ENCODE data around the gene BCL2A1. TPM values are rescaled to one million over a fixed set of nuclear protein-coding genes. Genes with fewer than 3 reads are reported as not detected.

Gene BCL2A1
- polyA plus RNA-seq, 1 donor from 2014 or later: 75.8 TPM

DNA sequence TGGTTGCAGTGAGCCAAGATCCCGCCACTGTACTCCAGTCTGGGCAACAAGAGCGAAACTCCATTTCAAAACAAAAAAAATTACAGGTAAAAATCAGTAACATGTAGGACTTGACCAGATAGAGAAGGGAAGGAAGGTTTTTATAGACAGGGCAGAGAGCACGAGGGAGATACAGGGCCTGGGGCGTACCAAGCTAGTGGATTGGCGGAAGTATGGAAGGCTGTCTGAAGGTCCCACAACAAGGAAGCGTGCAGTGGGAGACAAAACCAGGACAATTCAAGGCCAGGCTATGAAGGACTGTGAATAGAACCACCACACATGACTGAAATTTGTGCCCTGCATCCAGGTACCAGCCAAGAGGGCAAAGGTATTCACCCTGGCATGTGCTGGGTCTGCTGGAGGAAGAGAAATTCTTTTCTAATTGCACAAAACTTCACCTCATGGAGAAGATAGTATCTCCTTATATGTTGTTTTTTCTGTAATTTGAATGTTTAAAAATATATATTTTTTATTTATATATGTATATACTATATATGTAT lies 33.0 kb upstream of the BCL2A1 start:
- Mint-ChIP-seq H3K27me3 (no peaks in the 10 kb centered on the region), H3K4me3 (peak overlapping the region in 1 of 4 donors; percentile 45), H3K9me3 (peaks cover 0 to 4% (median 0%) of the 10 kb centered on the region in 3 donors), H3K27ac (no peak overlapping the region), H3K36me3 (no peaks in the 10 kb centered on the region), H3K4me1 (peaks cover 9 to 24% (median 17%) of the 10 kb centered on the region in 3 donors)

DNA sequence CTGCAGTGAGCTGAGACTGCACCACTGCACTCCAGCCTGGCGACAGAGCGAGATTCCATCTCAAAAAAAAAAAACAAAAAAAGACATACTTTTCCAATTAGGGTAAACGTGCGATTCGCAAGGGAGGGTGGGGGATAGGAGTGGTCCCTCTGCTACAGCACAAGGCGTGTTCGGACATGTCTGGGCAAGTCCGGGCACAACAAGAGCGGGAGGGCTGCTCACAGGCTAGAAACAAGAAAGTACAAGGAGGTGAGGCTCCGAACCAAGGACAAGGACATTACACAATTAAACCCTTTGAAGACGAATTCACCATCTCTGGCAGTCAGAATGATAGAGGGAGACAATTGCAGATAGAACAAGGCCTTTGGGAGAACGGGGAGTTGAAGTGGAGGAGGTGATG lies 32.2 kb upstream of the BCL2A1 start:
- no peaks in the 10 kb centered on the region for H3K27me3 Mint-ChIP-seq
- peaks cover under 1 to 15% (median 10%) of the 10 kb centered on the region in 3 donors for H3K4me1 Mint-ChIP-seq
- H3K9me3 Mint-ChIP-seq: peaks cover 0 to 4% (median 0%) of the 10 kb centered on the region in 3 donors
- no peak overlapping the region for H3K4me3 Mint-ChIP-seq
- H3K27ac Mint-ChIP-seq: no peak overlapping the region
- peaks cover 2% of the 10 kb centered on the region for H3K36me3 Mint-ChIP-seq

DNA sequence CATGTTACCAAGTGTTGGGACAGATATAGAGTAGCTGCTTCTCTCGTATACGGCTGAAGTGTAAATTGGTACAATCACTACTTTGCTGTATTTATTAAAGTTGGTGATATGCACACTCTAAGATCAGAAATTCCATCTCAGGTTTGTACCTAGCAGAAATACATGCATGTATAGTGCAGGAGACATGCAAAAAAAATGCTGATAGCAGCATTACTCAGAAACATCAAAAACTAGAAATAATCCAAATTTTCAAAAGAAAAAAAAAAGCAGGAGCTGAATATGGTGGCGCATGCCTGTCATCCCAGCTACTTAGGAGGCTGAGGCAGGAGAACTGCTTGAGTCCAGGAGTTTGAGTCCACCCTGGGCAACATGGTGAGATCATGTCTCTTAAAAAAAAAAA lies 31.3 kb upstream of the BCL2A1 start:
- H3K4me3 Mint-ChIP-seq: no peak overlapping the region
- H3K4me1 Mint-ChIP-seq: peaks cover 0 to 10% (median 6%) of the 10 kb centered on the region in 3 donors
- H3K9me3 Mint-ChIP-seq: peaks cover 0 to 4% (median 0%) of the 10 kb centered on the region in 3 donors
- no peak overlapping the region for H3K27ac Mint-ChIP-seq
- no peaks in the 10 kb centered on the region for H3K27me3 Mint-ChIP-seq
- H3K36me3 Mint-ChIP-seq: peaks cover 2% of the 10 kb centered on the region

DNA sequence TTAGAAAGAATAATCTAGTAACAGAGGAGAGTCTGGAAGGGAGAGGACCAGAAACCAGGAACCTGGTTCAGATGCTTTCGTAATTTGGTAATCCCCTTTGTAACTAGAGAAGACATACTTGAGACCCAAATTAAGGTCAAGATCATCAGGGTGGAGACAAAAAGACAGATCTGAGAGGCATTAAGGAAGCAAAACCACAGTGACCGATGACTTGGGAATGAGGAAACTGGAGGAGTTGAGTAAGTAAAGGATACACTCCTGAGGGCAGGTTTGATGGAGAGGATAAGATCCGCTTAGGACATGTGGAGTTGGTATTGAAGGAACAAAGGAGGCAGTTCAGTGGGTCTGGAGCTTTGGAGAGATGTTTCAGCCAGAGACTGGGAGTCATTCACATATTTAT lies 23.6 kb upstream of the BCL2A1 start:
- Mint-ChIP-seq H3K36me3 (peaks cover 2% of the 10 kb centered on the region), H3K9me3 (no peaks in the 10 kb centered on the region), H3K4me1 (peaks cover 7 to 21% (median 8%) of the 10 kb centered on the region in 3 donors), H3K27ac (no peak overlapping the region), H3K4me3 (no peak overlapping the region), H3K27me3 (no peaks in the 10 kb centered on the region)

DNA sequence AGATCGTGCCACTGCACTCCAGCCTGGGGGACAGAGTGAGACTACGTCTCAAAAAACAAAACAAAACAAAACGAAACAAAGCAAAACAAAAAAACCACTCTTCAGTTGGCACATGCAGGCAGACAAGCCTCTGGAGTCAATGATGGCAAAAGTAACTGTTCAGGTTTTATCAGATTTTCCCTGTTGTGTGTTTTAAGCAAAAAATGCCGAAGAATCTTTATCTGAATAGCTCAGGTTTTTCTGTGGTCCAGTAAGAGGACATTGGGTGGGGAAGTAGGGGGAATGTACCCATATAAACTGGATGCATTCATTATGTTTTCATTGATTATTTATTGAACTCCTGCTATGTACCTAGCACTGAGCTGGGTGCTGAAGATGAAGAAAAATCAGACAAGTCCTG lies 20.8 kb upstream of the BCL2A1 start:
- Mint-ChIP-seq H3K4me3 (no peak overlapping the region), H3K4me1 (peaks cover 6 to 21% (median 8%) of the 10 kb centered on the region in 3 donors), H3K27ac (no peak overlapping the region), H3K36me3 (peaks cover 8% of the 10 kb centered on the region), H3K9me3 (no peaks in the 10 kb centered on the region), H3K27me3 (no peaks in the 10 kb centered on the region)

DNA sequence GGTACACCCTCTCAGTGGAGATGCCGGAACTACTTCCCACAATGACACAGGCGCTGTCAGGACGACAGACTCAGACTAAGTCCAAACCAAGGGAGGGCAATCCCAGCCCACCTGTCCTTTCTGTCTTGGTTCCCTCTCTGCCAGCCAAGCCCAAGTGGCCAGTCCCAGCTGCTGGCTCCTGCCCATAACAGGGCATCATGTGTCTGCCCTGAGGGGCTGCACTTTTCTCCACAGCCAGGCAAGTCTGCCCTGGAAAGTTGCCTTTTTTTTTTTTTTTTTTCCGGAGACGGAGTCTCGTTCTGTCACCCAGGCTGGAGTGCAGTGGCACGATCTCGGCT lies 20.0 kb upstream of the BCL2A1 start:
- Mint-ChIP-seq H3K36me3 (peaks cover 8% of the 10 kb centered on the region), H3K27ac (no peak overlapping the region), H3K4me1 (peaks cover 6 to 21% (median 8%) of the 10 kb centered on the region in 3 donors), H3K4me3 (no peak overlapping the region), H3K27me3 (no peaks in the 10 kb centered on the region), H3K9me3 (no peaks in the 10 kb centered on the region)

DNA sequence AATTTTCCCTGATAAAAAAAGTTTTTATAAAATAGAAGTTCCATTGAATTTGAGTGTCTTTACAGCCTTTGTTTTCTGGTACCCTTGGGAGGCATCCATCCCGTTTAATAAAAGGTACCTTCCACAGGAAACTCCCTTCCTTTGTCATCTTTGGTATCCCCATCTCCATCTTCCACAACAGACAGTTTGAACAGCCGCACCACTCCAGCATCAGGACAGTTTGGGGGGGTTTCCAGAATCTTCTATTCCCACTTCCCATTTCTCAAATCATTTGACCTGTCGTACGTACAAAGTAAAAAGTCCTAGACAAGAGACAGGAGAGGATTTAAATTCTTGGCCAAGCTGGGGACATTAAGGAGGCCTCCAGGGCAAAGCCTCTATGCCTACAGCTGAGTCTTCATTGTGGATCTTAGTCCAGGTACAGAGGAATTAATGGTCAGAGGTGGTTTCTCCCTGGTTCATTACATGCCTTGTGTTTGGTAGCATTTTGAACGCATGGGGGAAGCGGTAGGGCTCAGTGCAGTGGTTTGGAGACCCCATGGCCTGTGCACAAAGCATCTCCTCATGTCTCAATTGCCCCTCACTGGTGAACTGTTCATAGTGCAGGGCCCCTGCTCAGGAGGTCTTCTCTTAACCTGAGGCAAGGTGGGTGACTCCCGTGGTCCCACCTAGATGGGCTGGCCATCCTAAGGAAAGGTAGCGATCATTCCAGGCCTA lies 19.4 kb upstream of the BCL2A1 start:
- Mint-ChIP-seq H3K4me3 (no peak overlapping the region), H3K27ac (no peak overlapping the region), H3K27me3 (no peaks in the 10 kb centered on the region), H3K36me3 (peaks cover 8% of the 10 kb centered on the region), H3K4me1 (peaks cover 6 to 21% (median 8%) of the 10 kb centered on the region in 3 donors), H3K9me3 (no peaks in the 10 kb centered on the region)

DNA sequence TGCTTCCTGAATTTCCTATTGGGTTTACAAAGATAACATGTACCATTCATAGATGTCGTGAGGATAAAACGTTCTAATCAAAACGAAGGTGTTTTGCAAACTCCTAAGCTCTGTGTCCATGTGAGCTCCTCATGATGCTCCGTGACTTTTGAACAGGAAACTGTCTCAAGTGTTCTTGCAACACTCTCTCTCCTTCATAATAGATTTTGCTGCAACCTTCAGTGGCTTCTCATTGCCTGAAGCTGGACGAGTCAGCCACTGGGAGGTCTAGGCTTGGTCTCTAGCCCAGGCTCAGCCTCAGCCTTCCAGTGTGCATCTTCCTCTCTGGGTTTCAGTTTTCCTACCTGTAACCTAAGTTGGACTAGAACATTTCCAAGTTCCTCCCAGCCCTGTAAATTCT lies 18.7 kb upstream of the BCL2A1 start:
- no peak overlapping the region for H3K27ac Mint-ChIP-seq
- H3K4me1 Mint-ChIP-seq: peaks cover 8 to 19% (median 8%) of the 10 kb centered on the region in 3 donors
- no peaks in the 10 kb centered on the region for H3K27me3 Mint-ChIP-seq

DNA sequence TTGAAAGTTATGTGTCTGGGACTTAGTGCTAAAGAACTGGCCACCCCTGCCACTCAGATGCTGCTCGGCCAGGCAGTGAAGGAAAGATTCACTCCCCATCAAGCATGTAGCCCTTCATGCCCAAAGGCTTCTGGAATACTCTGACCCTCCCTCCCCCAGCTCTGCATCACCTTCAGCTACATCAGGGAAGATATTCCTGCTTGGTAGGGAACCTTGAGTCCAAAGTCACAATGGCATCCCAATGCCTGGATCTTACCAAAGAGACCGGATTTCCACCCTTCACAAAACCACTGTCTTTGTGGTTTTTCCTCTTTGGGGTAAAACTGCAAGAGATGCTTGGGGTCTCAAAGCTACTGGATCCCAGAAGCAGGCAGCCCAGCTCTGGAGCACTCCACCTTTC lies 18.2 kb upstream of the BCL2A1 start:
- Mint-ChIP-seq H3K27me3 (no peaks in the 10 kb centered on the region), H3K36me3 (peaks cover 11% of the 10 kb centered on the region), H3K27ac (no peak overlapping the region), H3K4me3 (no peak overlapping the region), H3K9me3 (peaks cover 0 to 1% (median 0%) of the 10 kb centered on the region in 3 donors), H3K4me1 (peaks cover 8 to 17% (median 8%) of the 10 kb centered on the region in 3 donors)

More for the DNA sequence above, 18.7 kb upstream of the BCL2A1 start:
- no peak overlapping the region for H3K4me3 Mint-ChIP-seq
- H3K36me3 Mint-ChIP-seq: peaks cover 11% of the 10 kb centered on the region
- H3K9me3 Mint-ChIP-seq: peaks cover 0 to 1% (median 0%) of the 10 kb centered on the region in 3 donors

DNA sequence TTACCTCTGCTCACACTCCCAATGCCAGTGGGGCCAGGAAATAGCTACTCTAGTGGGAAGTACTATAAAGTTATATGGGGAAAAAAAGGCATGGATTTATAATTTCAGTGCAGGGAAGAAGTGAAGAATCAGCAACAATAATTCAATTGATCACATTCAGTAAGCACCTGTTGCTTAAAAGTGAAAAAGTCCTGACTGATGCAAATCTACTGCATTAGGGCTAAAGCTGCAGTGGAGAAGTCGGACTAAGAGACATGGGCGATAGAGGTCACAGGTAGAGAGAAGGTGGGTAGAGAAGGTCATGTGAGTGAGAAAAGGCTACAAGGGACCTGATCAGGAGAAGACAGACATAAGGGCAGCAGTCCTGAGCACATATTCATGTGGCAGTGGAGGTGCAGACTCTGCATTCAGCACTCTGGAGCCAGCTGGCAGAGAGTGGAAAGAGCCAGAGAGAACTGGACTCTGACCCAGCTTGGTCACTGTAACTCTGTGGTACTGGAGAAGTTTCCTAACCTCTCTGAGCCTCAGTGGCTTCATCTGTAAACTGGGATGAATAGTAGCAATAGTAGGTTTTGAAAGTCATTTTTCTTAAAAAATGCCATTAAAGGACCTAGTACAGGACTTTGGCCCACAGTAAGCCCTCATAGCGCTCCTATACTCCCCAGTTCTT lies 17.6 kb upstream of the BCL2A1 start:
- H3K27me3 Mint-ChIP-seq: peaks cover 3% of the 10 kb centered on the region
- H3K4me3 Mint-ChIP-seq: no peak overlapping the region
- peaks cover 11% of the 10 kb centered on the region for H3K36me3 Mint-ChIP-seq
- no peak overlapping the region for H3K27ac Mint-ChIP-seq
- peaks cover 7 to 15% (median 8%) of the 10 kb centered on the region in 3 donors for H3K4me1 Mint-ChIP-seq
- peaks cover 0 to 1% (median 0%) of the 10 kb centered on the region in 3 donors for H3K9me3 Mint-ChIP-seq

DNA sequence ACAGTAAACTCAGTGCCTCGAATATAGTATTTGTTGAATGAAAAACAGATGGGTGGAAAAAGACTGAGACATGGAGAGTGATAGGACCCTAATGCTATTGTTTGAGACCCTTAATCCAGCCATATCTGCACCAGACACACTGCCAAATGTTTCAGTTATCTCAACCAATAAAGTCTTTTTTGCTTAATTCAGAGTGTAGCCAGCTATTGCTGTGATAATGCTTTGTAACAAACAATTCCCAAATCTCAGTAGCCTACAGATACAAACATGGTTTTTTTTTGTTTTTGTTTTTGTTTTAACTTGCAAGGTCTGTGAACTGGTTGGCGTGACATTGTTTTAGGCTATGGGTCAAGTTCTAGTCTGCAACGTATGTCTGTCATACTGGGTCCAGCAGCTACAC lies 17.0 kb upstream of the BCL2A1 start:
- H3K27me3 Mint-ChIP-seq: peaks cover 4% of the 10 kb centered on the region
- H3K36me3 Mint-ChIP-seq: peaks cover 11% of the 10 kb centered on the region
- no peak overlapping the region for H3K27ac Mint-ChIP-seq
- peaks cover 0 to 1% (median 0%) of the 10 kb centered on the region in 3 donors for H3K9me3 Mint-ChIP-seq
- H3K4me1 Mint-ChIP-seq: peaks cover 4 to 12% (median 5%) of the 10 kb centered on the region in 3 donors
- H3K4me3 Mint-ChIP-seq: no peak overlapping the region

DNA sequence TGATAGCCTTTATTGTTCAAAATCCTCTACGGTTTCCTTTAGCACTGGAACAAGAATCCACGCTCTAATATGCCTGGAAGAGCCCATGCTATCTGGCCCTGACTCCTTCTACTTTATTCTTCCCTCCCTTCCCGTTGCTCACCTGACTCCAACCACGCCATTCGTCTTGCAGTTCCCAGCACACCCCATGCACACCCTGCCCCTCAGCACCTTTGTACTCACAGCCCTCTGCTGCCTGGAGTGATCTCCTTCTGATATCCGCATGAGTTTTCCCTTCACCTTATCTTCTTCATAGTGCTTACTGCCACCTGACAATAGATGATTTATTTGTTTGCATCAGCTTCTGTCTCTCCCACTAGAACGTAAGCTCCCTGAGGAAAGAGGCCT lies 16.6 kb upstream of the BCL2A1 start:
- Mint-ChIP-seq H3K4me3 (no peak overlapping the region), H3K4me1 (peaks cover 4 to 14% (median 5%) of the 10 kb centered on the region in 3 donors), H3K9me3 (peaks cover 0 to 1% (median 0%) of the 10 kb centered on the region in 3 donors), H3K27ac (no peak overlapping the region), H3K36me3 (peaks cover 11% of the 10 kb centered on the region), H3K27me3 (peaks cover 4% of the 10 kb centered on the region)

DNA sequence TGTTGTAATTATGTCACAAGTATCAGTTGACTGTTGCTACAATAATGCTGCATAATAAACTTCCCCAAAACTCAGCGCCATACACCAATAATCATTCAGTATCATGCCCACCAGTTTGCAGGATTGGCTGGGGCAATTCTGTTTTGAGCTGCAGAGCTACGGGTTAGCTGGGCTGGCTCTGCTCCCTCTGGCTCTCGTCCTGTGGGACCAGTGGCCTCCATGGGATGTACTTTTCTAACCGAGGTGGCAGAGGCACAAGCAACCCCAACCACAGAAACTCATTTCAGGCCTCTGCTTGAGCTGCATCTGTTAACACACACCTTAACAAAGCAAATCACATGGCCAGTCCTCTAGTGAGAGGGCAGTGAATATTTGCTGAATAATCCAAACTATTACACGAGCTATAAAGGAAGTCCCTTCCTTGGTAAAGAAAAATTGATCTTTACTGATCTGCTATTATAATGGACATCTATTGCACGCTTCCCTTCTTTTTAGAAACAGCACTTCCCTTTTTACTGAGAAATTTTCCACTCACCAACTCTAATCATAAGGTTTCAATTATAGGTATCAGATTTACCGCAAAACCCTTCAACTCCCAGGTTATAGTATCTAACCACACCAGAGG lies 10.9 kb upstream of the BCL2A1 start:
- Mint-ChIP-seq H3K4me3 (peak overlapping the region in 1 of 4 donors; percentile 0), H3K27me3 (peaks cover 4% of the 10 kb centered on the region), H3K27ac (peak overlapping the region in 2 of 3 donors; percentile 8 to 14), H3K9me3 (peaks cover 0 to 1% (median 0%) of the 10 kb centered on the region in 3 donors), H3K36me3 (peaks cover 3% of the 10 kb centered on the region), H3K4me1 (peaks cover 39 to 44% (median 42%) of the 10 kb centered on the region in 3 donors)

DNA sequence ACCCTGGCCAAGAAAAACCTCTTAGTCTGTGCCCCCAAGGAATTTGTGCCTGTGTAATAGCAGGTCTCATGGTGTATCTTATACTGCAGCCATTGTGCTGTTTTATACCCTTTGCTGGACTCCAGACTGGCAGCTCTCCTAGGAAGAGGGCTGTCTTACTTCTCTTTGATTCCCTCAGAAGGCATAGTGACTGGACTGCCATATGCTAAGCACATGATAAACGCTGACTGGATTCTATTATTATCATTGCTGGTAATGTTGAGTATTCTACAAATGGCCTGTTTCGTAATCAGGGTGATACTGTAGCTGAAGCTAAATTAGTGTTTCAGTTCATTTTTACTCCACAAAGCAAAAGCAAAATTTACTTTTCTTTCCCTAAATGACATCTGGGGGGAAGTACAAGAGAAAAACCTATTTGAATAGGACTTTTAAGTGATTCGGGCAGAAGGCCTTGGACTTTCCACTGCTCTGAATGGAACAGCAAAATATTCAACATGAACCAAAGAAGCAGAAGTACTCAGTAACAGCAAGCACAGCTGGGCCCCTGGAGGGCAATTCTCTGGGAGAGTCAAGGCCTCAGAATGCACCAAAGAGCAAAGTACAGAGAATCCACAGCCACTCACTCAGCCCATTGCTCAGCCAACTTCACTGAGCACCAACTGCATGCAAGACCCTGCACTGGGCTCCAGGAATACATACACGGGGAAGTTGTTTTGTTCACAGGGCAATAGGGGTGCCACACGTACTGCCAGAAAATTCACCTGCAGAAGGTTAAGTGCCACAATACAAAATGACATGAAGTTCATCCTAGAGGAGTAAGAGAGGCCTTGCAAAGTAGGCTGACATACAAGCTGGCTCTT lies 7.9 kb upstream of the BCL2A1 start:
- Mint-ChIP-seq H3K9me3 (no peaks in the 10 kb centered on the region), H3K36me3 (no peaks in the 10 kb centered on the region), H3K27me3 (peaks cover 4% of the 10 kb centered on the region), H3K4me1 (peaks cover 39 to 53% (median 48%) of the 10 kb centered on the region in 3 donors), H3K27ac (peak overlapping the region; percentile 73 to 97 (median 92)), H3K4me3 (peak overlapping the region in 3 of 4 donors; percentile 23 to 83 (median 38))

Data from IgD-negative memory B cell (primary cell).